ENCODE results near the gene C2CD2. TPM values are rescaled to one million over a fixed set of nuclear protein-coding genes. Genes with fewer than 3 reads are reported as not detected.

The C2CD2 gene
- total RNA-seq, 1 donor from 2014 or later = 9.5 TPM

DNA sequence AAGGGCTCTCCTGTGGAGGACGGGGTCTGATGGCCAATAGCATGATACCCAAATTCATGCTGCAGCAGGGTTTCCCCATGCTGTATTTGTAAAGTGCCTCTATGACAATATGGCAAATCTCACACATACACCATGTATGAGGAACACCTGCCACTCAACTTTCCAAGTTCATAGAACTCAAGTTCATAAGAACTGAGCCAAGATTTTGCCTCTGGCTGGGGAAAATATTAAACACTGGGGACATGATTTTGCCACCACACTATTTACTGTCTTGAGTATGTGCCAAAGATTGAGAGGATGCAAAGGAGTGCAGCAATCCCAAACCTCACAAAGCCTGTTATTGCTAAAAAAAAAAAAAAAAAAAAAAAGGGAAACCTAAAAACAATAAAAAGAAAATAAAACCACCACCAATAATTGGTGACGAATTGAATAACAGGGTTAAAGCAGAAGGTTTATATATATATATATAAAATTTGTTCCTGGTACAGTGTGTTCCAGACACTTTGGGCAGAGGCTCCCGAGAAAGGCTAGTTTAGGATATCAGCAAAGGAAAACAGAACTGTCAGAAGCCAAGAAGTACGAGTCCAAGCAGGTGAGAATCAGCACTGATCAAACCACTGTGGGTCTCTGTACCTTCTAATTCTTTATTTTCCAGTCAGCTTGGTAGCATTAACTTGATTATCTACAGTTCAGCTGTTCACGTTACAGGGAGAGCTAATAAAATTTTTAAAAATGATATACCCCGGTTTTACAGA is 32.0 kb upstream of the C2CD2 start:
- intact Hi-C loops (cut with micrococcal nuclease) = no loop called here
- Mint-ChIP-seq H3K27me3 (ENCODE audit: insufficient read depth) (peaks cover 7% of the 10 kb centered on the region), H3K27ac (no peak overlapping the region), H3K9me3 (peaks cover 21% of the 10 kb centered on the region), H3K4me3 (no peak overlapping the region), H3K4me1 (ENCODE audit: low read depth) (peaks cover 5% of the 10 kb centered on the region), H3K36me3 (ENCODE audit: low read depth) (peaks cover 11% of the 10 kb centered on the region)
- DNase-seq (ENCODE audit: low spot score) = no peak

GRCh38 chr21:41983229-41983628 is 29.4 kb upstream of the C2CD2 start:
- peaks cover 6% of the 10 kb centered on the region for H3K36me3 Mint-ChIP-seq (ENCODE audit: low read depth)
- intact Hi-C loops (cut with micrococcal nuclease) = no loop called here
- DNase-seq (ENCODE audit: low spot score) = no peak
- H3K27ac Mint-ChIP-seq = no peak overlapping the region
- H3K27me3 Mint-ChIP-seq (ENCODE audit: insufficient read depth) = peaks cover 7% of the 10 kb centered on the region
- no peak overlapping the region for H3K4me3 Mint-ChIP-seq
- H3K4me1 Mint-ChIP-seq (ENCODE audit: low read depth) = no peaks in the 10 kb centered on the region
- peaks cover 30% of the 10 kb centered on the region for H3K9me3 Mint-ChIP-seq

GRCh38 chr21:41980561-41980960 is 26.7 kb upstream of the C2CD2 start:
- Mint-ChIP-seq H3K27ac (no peak overlapping the region), H3K9me3 (peaks cover 30% of the 10 kb centered on the region), H3K36me3 (ENCODE audit: low read depth) (peaks cover 3% of the 10 kb centered on the region), H3K4me3 (no peak overlapping the region), H3K27me3 (ENCODE audit: insufficient read depth) (peaks cover 7% of the 10 kb centered on the region), H3K4me1 (ENCODE audit: low read depth) (no peaks in the 10 kb centered on the region)
- DNase-seq (ENCODE audit: low spot score) = no peak
- intact Hi-C loops (cut with micrococcal nuclease) = no loop called here

DNA sequence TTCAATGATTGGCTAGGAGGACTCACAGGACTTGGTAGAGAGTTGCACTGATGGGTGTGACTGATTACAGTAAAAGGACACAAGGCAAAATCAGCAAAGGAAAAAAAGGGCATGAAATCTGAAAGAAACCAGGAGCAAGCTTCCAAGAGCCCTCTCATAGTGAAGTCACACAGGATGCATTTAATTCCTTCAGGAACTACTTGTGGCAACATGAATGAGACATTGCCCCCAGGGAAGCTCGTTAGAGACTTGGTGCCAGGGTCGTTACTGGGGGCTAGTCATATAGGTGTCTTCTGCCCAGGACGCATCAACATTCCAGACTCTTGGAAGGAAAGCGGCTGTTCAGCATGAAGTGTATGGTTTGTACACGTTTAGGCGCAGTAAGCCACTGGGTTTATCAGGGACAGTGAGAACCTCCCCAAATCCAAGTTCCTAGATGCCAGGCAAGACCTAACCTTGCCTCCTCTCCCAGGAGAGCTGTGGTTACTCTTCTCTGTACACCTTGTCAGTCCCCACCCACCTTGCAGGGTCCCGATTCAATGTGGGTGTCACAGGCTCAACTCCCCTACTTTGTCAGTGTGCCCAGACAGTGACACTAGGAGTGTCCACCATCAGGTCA is 26.0 kb upstream of the C2CD2 start:
- Mint-ChIP-seq H3K27me3 (ENCODE audit: insufficient read depth) (peaks cover 7% of the 10 kb centered on the region), H3K4me3 (no peak overlapping the region), H3K9me3 (peaks cover 30% of the 10 kb centered on the region), H3K27ac (no peak overlapping the region), H3K4me1 (ENCODE audit: low read depth) (no peaks in the 10 kb centered on the region), H3K36me3 (ENCODE audit: low read depth) (peaks cover 3% of the 10 kb centered on the region)
- no peak for DNase-seq (ENCODE audit: low spot score)
- intact Hi-C loops (cut with micrococcal nuclease) = no loop called here

- Mint-ChIP-seq H3K27me3 (ENCODE audit: insufficient read depth) (peaks cover 7% of the 10 kb centered on the region), H3K4me3 (no peak overlapping the region), H3K27ac (no peak overlapping the region), H3K36me3 (ENCODE audit: low read depth) (peaks cover 3% of the 10 kb centered on the region), H3K9me3 (peaks cover 30% of the 10 kb centered on the region), H3K4me1 (ENCODE audit: low read depth) (peaks cover 4% of the 10 kb centered on the region)
- intact Hi-C loops (cut with micrococcal nuclease) = no loop called here
- no peak for DNase-seq (ENCODE audit: low spot score)
Measured at GRCh38 chr21:41979335-41979734, 25.5 kb upstream of the C2CD2 start.

DNA sequence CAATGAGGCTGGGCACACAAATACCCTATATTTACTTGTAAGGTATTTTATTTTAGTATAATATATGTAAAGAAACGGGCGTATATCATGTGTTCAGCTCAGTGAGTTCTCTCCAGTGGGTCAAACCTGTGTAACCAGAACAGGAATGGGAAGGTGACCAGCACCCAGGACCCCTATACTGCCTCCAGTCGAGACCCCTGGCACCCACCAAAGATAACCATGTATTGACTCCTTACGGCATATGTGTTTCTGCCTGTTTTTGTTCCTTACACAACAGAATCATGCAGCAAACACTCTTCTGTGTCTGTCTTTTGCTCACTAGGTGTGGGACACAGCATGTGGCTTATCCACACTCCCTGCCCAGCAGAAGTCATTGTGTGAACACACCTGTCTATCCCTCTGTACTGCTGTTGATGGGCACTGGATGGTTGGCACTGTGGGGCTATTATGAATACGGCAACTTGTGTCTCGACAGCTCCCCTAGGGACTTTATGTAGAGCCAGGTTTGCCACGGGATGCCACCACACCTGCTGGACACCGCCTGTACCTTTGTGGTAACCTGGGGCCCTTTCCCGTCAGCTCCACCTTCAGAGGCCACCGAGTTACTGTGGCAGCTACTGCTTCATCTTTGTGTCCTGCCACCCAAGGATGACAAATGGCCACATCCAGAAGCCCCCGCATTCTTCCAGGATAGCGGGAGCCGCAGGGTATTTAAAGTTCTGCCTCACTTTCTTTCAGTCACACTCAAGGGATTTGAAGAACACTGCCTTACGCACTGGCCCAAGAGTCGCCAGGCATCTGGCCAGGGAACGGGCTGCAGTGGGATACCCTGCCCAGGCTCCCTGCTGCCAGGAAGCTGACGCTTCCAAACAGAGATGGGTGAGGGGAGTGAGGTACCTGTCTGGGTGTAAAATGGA is 23.5 kb upstream of the C2CD2 start:
- Mint-ChIP-seq H3K27me3 (ENCODE audit: insufficient read depth) (peaks cover 3% of the 10 kb centered on the region), H3K4me1 (ENCODE audit: low read depth) (peaks cover 9% of the 10 kb centered on the region), H3K27ac (no peak overlapping the region), H3K9me3 (peaks cover 17% of the 10 kb centered on the region), H3K36me3 (ENCODE audit: low read depth) (peaks cover under 1% of the 10 kb centered on the region), H3K4me3 (no peak overlapping the region)
- no peak for DNase-seq (ENCODE audit: low spot score)
- intact Hi-C loops (cut with micrococcal nuclease) = no loop called here

DNA sequence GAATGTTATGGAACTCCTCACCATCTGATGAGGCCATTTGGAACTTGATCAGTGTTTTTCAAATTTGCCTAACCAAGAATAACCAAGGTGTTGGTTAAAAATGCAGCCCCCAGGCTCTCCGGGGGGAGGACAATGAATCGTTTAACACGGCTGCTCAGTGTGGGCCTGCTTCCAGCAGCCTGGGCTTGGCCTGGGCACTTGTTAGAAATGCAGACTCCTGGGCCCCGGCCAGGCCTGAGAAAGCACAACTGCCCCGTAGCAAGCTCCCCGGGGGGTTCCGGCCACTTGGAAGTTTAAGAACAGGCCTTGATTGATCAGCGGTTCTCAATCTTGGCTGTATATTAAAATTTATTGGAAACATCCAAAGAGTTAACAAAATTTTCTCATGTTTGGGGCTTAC is 22.8 kb upstream of the C2CD2 start:
- Mint-ChIP-seq H3K36me3 (ENCODE audit: low read depth) (no peaks in the 10 kb centered on the region), H3K27me3 (ENCODE audit: insufficient read depth) (peaks cover 3% of the 10 kb centered on the region), H3K4me3 (no peak overlapping the region), H3K4me1 (ENCODE audit: low read depth) (peaks cover 9% of the 10 kb centered on the region), H3K27ac (no peak overlapping the region), H3K9me3 (peaks cover 14% of the 10 kb centered on the region)
- DNase-seq (ENCODE audit: low spot score) = no peak
- intact Hi-C loops (cut with micrococcal nuclease) = no loop called here

DNA sequence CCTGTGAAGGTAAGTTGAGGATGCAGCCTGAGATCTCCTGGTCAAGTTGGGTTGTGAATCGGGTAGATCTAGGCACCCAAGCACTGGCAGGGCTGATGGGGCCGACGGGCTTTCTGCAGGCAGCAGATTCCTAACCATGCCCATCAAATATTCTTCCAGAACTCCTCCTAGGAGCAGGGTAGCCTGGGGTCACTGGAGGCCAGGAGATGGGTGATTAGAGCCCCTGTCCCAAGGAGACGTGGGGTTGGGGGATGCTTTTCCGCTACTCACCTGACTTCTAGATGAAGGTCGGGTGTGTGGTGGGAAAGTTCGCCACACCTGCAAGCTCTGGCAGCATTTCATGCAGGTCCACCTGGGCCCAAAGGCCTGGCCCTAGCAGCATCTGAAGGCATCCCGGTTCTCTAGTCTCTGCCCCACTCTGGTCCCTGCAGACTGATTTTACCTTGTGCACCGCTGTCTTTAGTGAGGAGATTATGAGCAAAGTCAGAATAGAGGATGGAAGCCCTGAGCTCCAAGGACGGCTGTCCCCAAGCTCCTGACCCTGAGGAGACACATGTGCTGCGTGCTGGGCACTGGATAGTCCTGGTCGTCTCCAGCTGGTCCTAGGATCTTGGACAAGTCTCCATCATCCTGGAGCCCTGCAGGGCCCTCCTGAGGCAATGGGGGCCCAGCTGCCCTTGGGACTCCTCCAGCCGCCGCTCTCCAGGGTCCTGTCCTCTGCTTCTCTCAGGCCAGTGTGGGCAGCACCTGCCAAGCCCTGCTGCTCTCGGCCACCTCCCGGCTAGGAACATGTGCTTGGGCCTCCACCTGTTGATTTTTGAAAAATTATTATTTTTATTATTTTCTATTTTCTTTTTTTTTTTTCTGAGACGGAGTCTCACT is 21.8 kb upstream of the C2CD2 start:
- Mint-ChIP-seq H3K4me1 (ENCODE audit: low read depth) (peaks cover 9% of the 10 kb centered on the region), H3K9me3 (peaks cover 9% of the 10 kb centered on the region), H3K27ac (no peak overlapping the region), H3K4me3 (no peak overlapping the region), H3K36me3 (ENCODE audit: low read depth) (no peaks in the 10 kb centered on the region), H3K27me3 (ENCODE audit: insufficient read depth) (no peaks in the 10 kb centered on the region)
- no peak for DNase-seq (ENCODE audit: low spot score)
- intact Hi-C loops (cut with micrococcal nuclease) = no loop called here

- no peaks in the 10 kb centered on the region for H3K36me3 Mint-ChIP-seq (ENCODE audit: low read depth)
- DNase-seq (ENCODE audit: low spot score) = no peak
- H3K9me3 Mint-ChIP-seq = peaks cover 9% of the 10 kb centered on the region
- no peak overlapping the region for H3K27ac Mint-ChIP-seq
- no peak overlapping the region for H3K4me3 Mint-ChIP-seq
- intact Hi-C loops (cut with micrococcal nuclease) = no loop called here
- H3K4me1 Mint-ChIP-seq (ENCODE audit: low read depth) = peaks cover 9% of the 10 kb centered on the region
- H3K27me3 Mint-ChIP-seq (ENCODE audit: insufficient read depth) = no peaks in the 10 kb centered on the region
Measured at GRCh38 chr21:41974752-41975053, 20.9 kb upstream of the C2CD2 start.

- no peak for DNase-seq (ENCODE audit: low spot score)
- H3K27ac Mint-ChIP-seq = peak overlapping the region; percentile 50
- H3K4me3 Mint-ChIP-seq = no peak overlapping the region
- H3K36me3 Mint-ChIP-seq (ENCODE audit: low read depth) = no peaks in the 10 kb centered on the region
- intact Hi-C loops (cut with micrococcal nuclease) = no loop called here
- H3K9me3 Mint-ChIP-seq = peaks cover 3% of the 10 kb centered on the region
- peaks cover 9% of the 10 kb centered on the region for H3K4me1 Mint-ChIP-seq (ENCODE audit: low read depth)
- H3K27me3 Mint-ChIP-seq (ENCODE audit: insufficient read depth) = no peaks in the 10 kb centered on the region
Measured at GRCh38 chr21:41973861-41974751, 20.3 kb upstream of the C2CD2 start.

- Mint-ChIP-seq H3K4me3 (no peak overlapping the region), H3K27ac (no peak overlapping the region), H3K4me1 (ENCODE audit: low read depth) (peaks cover 9% of the 10 kb centered on the region), H3K27me3 (ENCODE audit: insufficient read depth) (no peaks in the 10 kb centered on the region), H3K36me3 (ENCODE audit: low read depth) (no peaks in the 10 kb centered on the region), H3K9me3 (no peaks in the 10 kb centered on the region)
- DNase-seq (ENCODE audit: low spot score) = no peak
- intact Hi-C loops (cut with micrococcal nuclease) = no loop called here
Measured at GRCh38 chr21:41973427-41973831, 19.6 kb upstream of the C2CD2 start.

Measured in activated T-helper 1 cell treated with anti-CD3 and anti-CD28 coated beads, Interleukin-12 subunit alpha, Interleukin-12 subunit beta, Interleukin-2, Interleukin-4 antibody, amounts not matched to agents 30 ng/mL and 10 ng/mL and 1 ng/mL, durations not matched to agents 14 hours and 24 hours and 36 hours (primary cell).